Stimulated activated effector memory CD8-positive, alpha-beta T cell treated with anti-CD3 and anti-CD28 coated beads, Interleukin-12 subunit alpha, Interleukin-12 subunit beta, amount 100 ng/mL, for 72 hours (primary cell): ENCODE measurements around the gene EAF1.
"Not testable (repeated sequence)": the region's sequence is repeated elsewhere in the genome, so short reads cannot be mapped to it uniquely, and the experiment has no call there.

Source experiments
- ATAC-seq: fragments of 150-1000 bp; cut with Tn5 transposase; 2 replicates; pipeline ENCODE4 v1.10.0; 2021
- DNase-seq, 2 donors: peaks; one replicate each; pipeline ENCODE4 v3.0.0; 2021 to 2022; ENCODE audit warnings: low spot score in 2 of 2
- H3K27ac Mint-ChIP-seq: one replicate; pipeline ENCODE4 v1.8.0; 2022; ENCODE audit warnings: mild to moderate bottlenecking, mixed read lengths
- H3K36me3 Mint-ChIP-seq: one replicate; pipeline ENCODE4 v1.8.0; 2022; ENCODE audit warnings: mild to moderate bottlenecking, mixed read lengths
- H3K4me1 Mint-ChIP-seq: one replicate; pipeline ENCODE4 v1.8.0; 2022; ENCODE audit warnings: mixed read lengths
- H3K4me3 Mint-ChIP-seq: one replicate; pipeline ENCODE4 v1.8.0; 2022; ENCODE audit warnings: mild to moderate bottlenecking, mixed read lengths
- H3K9me3 Mint-ChIP-seq: one replicate; pipeline ENCODE4 v1.8.0; 2022; ENCODE audit warnings: mixed read lengths

EAF1 gene

GRCh38 chr3:15453991-15454625, 26.7 kb downstream of the EAF1 start:
- Mint-ChIP-seq H3K4me3 (no peak overlapping the region), H3K27ac (peak overlapping the region; percentile 18), H3K36me3 (no peaks in the 10 kb centered on the region), H3K9me3 (no peaks in the 10 kb centered on the region), H3K4me1 (peaks cover 6% of the 10 kb centered on the region)
- DNase-seq (no peak), ATAC-seq (no peak)

- no peaks in the 10 kb centered on the region for H3K36me3 Mint-ChIP-seq
- no peak overlapping the region for H3K4me3 Mint-ChIP-seq
- H3K27ac Mint-ChIP-seq: peak overlapping the region; percentile 50
- H3K4me1 Mint-ChIP-seq: peaks cover 8% of the 10 kb centered on the region
- no peaks in the 10 kb centered on the region for H3K9me3 Mint-ChIP-seq
- ATAC-seq: no peak
- no peak for DNase-seq
These were observed 27.6 kb downstream of the EAF1 start for GRCh38 chr3:15454965-15455364.

GRCh38 chr3:15455756-15456155, 28.4 kb downstream of the EAF1 start:
- Mint-ChIP-seq H3K27ac (peak overlapping the region; percentile 50), H3K4me3 (no peak overlapping the region), H3K4me1 (peaks cover 16% of the 10 kb centered on the region), H3K36me3 (no peaks in the 10 kb centered on the region), H3K9me3 (no peaks in the 10 kb centered on the region)
- no peak for ATAC-seq
- no peak for DNase-seq

GRCh38 chr3:15456321-15456720, 28.9 kb downstream of the EAF1 start:
- no peak for ATAC-seq
- Mint-ChIP-seq H3K4me1 (peaks cover 22% of the 10 kb centered on the region), H3K36me3 (no peaks in the 10 kb centered on the region), H3K27ac (peak overlapping the region; percentile 50), H3K9me3 (no peaks in the 10 kb centered on the region), H3K4me3 (no peak overlapping the region)
- DNase-seq: no peak

GRCh38 chr3:15456915-15457314, 29.5 kb downstream of the EAF1 start:
- ATAC-seq, H3K36me3 Mint-ChIP-seq, H3K4me3 Mint-ChIP-seq, H3K27ac Mint-ChIP-seq, DNase-seq, H3K9me3 Mint-ChIP-seq: not testable (repeated sequence)
- peaks cover 27% of the 10 kb centered on the region for H3K4me1 Mint-ChIP-seq

- Mint-ChIP-seq H3K4me3 (no peak overlapping the region), H3K27ac (peak overlapping the region; percentile 54), H3K9me3 (no peaks in the 10 kb centered on the region), H3K36me3 (no peaks in the 10 kb centered on the region), H3K4me1 (peaks cover 34% of the 10 kb centered on the region)
- no peak for DNase-seq
- no peak for ATAC-seq
These were observed 30.9 kb downstream of the EAF1 start for GRCh38 chr3:15458212-15458780.

- H3K27ac Mint-ChIP-seq: peak overlapping the region; percentile 88
- ATAC-seq (peak; percentile 68), DNase-seq (no peak)
- peaks cover 40% of the 10 kb centered on the region for H3K4me1 Mint-ChIP-seq
- H3K36me3 Mint-ChIP-seq: peaks cover 10% of the 10 kb centered on the region
- peak overlapping the region; percentile 21 for H3K4me3 Mint-ChIP-seq
- no peaks in the 10 kb centered on the region for H3K9me3 Mint-ChIP-seq
These were observed 33.6 kb downstream of the EAF1 start for GRCh38 chr3:15460891-15461531.

GRCh38 chr3:15462451-15462850, 35.1 kb downstream of the EAF1 start:
- Mint-ChIP-seq H3K36me3 (peaks cover 10% of the 10 kb centered on the region), H3K27ac (peak overlapping the region; percentile 78), H3K9me3 (no peaks in the 10 kb centered on the region), H3K4me1 (peaks cover 50% of the 10 kb centered on the region), H3K4me3 (no peak overlapping the region)
- DNase-seq: no peak
- peak; percentile 51 for ATAC-seq

- Mint-ChIP-seq H3K36me3 (peaks cover 10% of the 10 kb centered on the region), H3K4me1 (peaks cover 50% of the 10 kb centered on the region), H3K27ac (no peak overlapping the region), H3K4me3 (no peak overlapping the region), H3K9me3 (no peaks in the 10 kb centered on the region)
- no peak for ATAC-seq
- no peak for DNase-seq
These were observed 38.6 kb downstream of the EAF1 start for GRCh38 chr3:15465876-15466585.

- peaks cover 36% of the 10 kb centered on the region for H3K4me1 Mint-ChIP-seq
- H3K27ac Mint-ChIP-seq: peak overlapping the region; percentile 83
- peak overlapping the region; percentile 26 for H3K4me3 Mint-ChIP-seq
- DNase-seq: no peak
- ATAC-seq: peak; percentile 77
- H3K9me3 Mint-ChIP-seq: no peaks in the 10 kb centered on the region
- H3K36me3 Mint-ChIP-seq: peaks cover 10% of the 10 kb centered on the region
These were observed 40.1 kb downstream of the EAF1 start for GRCh38 chr3:15467227-15468181.

GRCh38 chr3:15470261-15470660, 42.9 kb downstream of the EAF1 start:
- ATAC-seq: no peak
- peak overlapping the region; percentile 10 for H3K27ac Mint-ChIP-seq
- no peaks in the 10 kb centered on the region for H3K9me3 Mint-ChIP-seq
- no peak for DNase-seq
- peaks cover 22% of the 10 kb centered on the region for H3K4me1 Mint-ChIP-seq
- no peaks in the 10 kb centered on the region for H3K36me3 Mint-ChIP-seq
- no peak overlapping the region for H3K4me3 Mint-ChIP-seq

- no peaks in the 10 kb centered on the region for H3K36me3 Mint-ChIP-seq
- H3K9me3 Mint-ChIP-seq: no peaks in the 10 kb centered on the region
- H3K27ac Mint-ChIP-seq: peak overlapping the region; percentile 10
- H3K4me3 Mint-ChIP-seq: no peak overlapping the region
- peaks cover 22% of the 10 kb centered on the region for H3K4me1 Mint-ChIP-seq
- no peak for DNase-seq
- no peak for ATAC-seq
These were observed 43.5 kb downstream of the EAF1 start for GRCh38 chr3:15470849-15471248.

GRCh38 chr3:15471861-15472260, 44.5 kb downstream of the EAF1 start:
- Mint-ChIP-seq H3K4me3 (no peak overlapping the region), H3K9me3 (no peaks in the 10 kb centered on the region), H3K36me3 (no peaks in the 10 kb centered on the region), H3K27ac (no peak overlapping the region), H3K4me1 (peaks cover 18% of the 10 kb centered on the region)
- DNase-seq (no peak), ATAC-seq (no peak)

- Mint-ChIP-seq H3K27ac (no peak overlapping the region), H3K4me3 (no peak overlapping the region), H3K36me3 (no peaks in the 10 kb centered on the region), H3K4me1 (peaks cover 22% of the 10 kb centered on the region), H3K9me3 (no peaks in the 10 kb centered on the region)
- ATAC-seq: no peak
- no peak for DNase-seq
These were observed 47.8 kb downstream of the EAF1 start for GRCh38 chr3:15475161-15475560.

- DNase-seq (no peak), ATAC-seq (no peak)
- Mint-ChIP-seq H3K4me3 (no peak overlapping the region), H3K4me1 (peaks cover 16% of the 10 kb centered on the region), H3K9me3 (no peaks in the 10 kb centered on the region), H3K36me3 (no peaks in the 10 kb centered on the region), H3K27ac (no peak overlapping the region)
These were observed 49.0 kb downstream of the EAF1 start for GRCh38 chr3:15476378-15476777.
